GM12801 (cell line): ENCODE results near the gene NEUROG1.

Experiments
- CTCF ChIP-seq: IDR thresholded peaks from one replicate; pipeline ENCODE4 v1.5.1; 2011; ENCODE audit warnings: control low read depth; ENCODE audit not compliant: insufficient read length; ENCODE audit errors: extremely low read depth

Gene NEUROG1

GRCh38 chr5:135576075-135576599 lies 40.4 kb upstream of the NEUROG1 start:
- TF ChIP-seq CTCF, result no peak

DNA sequence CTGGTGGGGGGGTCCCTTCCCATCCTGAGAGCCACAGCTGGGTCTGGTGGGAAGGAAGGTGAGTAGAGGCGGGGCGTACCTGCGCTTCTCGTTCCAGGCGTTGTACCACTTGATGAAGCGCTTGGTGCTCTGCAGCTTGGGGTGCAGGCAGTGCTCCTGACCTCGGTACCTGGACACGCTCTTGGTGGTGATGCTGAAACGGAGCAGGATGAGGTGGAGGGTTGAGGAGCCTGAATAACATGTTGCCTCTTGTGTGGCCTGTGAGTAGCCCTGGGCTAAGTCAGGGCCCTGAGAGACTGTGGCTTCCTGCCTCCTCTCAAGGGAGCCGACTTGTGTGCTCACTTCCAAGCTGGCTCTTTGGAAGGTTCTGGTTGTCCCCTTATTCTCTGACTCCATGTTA lies 38.7 kb upstream of the NEUROG1 start:
- TF ChIP-seq CTCF, result no peak

- no peak for TF ChIP-seq CTCF
These were observed 36.1 kb upstream of the NEUROG1 start for GRCh38 chr5:135571902-135572301.

GRCh38 chr5:135571066-135571609 lies 35.4 kb upstream of the NEUROG1 start:
- no peak for TF ChIP-seq CTCF

DNA sequence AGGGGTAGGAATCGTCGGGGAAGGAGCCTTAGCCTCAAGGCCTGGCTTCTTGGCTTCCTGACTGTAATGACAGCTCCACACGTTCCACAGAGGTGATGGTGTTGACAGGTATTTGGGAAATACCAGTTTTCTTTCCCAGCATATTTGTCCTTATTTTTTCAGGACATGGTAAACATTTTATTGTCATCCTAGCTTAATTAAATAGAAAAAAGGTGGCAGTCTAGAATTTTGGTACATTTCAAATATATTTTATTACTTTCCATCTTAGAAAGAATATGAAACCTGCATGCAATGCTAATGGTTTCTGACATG lies 34.6 kb upstream of the NEUROG1 start:
- TF ChIP-seq CTCF, result no peak

DNA sequence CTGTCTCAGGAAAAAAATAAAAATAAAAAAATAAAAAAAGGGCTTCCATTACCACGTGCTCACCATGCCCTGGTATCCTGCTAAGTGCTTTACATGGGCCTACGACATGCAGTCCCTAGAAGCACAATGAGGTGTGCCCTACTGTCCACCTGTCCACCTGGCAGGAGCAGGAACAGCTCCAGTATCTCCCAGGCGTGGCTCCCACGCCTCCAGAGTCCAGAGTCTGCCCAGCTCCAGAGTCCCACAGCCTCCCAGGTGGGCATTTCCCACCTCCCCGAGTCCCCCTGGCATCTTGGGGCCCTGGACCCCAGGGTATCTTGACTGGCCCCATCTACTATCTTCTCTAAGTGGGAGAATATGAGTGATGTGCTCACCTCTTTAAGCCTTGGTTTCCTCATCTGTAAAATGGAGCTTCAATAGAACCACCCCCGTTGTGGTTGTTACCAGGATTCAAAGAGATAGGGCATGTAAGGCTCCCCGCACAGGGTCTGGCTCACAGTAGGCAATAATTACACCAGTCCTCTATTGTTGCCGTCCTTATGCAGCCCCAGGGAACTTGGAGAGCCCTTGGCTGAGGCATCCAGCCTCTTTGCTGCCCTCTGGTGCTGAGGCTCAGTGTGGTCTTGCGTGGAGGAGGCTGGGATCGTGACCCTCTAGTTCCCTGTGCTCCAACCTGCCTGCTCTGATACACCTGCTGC lies 34.1 kb upstream of the NEUROG1 start:
- no peak for TF ChIP-seq CTCF

DNA sequence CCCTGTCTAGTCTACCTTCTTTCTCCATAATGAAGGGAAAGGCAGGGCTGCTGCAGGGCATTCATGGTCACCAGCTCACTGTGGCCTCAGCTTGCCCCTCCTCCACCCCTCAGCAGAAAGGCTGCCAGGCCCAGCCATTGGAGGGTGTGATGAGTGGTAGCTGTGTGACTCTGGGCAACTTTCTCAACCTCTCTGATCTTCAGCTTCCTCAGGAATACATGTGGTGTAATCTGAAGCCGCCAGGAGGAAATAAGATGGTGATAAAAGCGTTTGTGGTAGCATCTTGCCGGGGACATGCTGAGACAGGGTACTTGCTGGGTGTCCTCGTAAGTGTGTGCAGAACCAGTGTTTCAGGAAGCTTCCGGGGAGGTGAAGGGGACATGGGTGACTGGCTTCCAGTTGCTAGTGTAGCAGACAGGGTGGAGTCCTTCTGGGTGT lies 33.2 kb upstream of the NEUROG1 start:
- no peak for TF ChIP-seq CTCF
